ENCODE results near the gene LRRC4C.

Gene LRRC4C

GRCh38 chr11:41459465-41460401 is at the start of gene LRRC4C:
LRRC4C (minus strand) TSS chr11:41459652.
- no peak for FAIRE-seq
- no peak for DNase-seq (ENCODE audit: low spot score)

- DNase-seq (ENCODE audit: low spot score) = no peak
- FAIRE-seq = no peak
These were observed 48.7 kb upstream of the LRRC4C start for GRCh38 chr11:41508121-41508520.

GRCh38 chr11:41499429-41499828 is 40.0 kb upstream of the LRRC4C start:
- DNase-seq (ENCODE audit: low spot score) = no peak
- no peak for FAIRE-seq

GRCh38 chr11:41498726-41499125 is 39.3 kb upstream of the LRRC4C start:
- no peak for DNase-seq (ENCODE audit: low spot score)
- no peak for FAIRE-seq

GRCh38 chr11:41497974-41498373 is 38.5 kb upstream of the LRRC4C start:
- DNase-seq (ENCODE audit: low spot score) (no peak), FAIRE-seq (no peak)

GRCh38 chr11:41494716-41495115 is 35.3 kb upstream of the LRRC4C start:
- DNase-seq (ENCODE audit: low spot score) (no peak), FAIRE-seq (no peak)

- FAIRE-seq (no peak), DNase-seq (ENCODE audit: low spot score) (no peak)
These were observed 27.0 kb upstream of the LRRC4C start for GRCh38 chr11:41486424-41486823.

GRCh38 chr11:41483956-41484355 is 24.5 kb upstream of the LRRC4C start:
- no peak for FAIRE-seq
- DNase-seq (ENCODE audit: low spot score) = no peak

- DNase-seq (ENCODE audit: low spot score) = no peak
- no peak for FAIRE-seq
These were observed 19.7 kb upstream of the LRRC4C start for GRCh38 chr11:41479179-41479578.

GRCh38 chr11:41461057-41461681 is 1.7 kb upstream of the LRRC4C start:
- FAIRE-seq (peak; percentile 66), DNase-seq (ENCODE audit: low spot score) (peak; percentile 9)

- DNase-seq (ENCODE audit: low spot score) (no peak), FAIRE-seq (no peak)
These were observed 811 bp downstream of the LRRC4C start for GRCh38 chr11:41458641-41459040.

- FAIRE-seq = no peak
These were observed 1.3 kb downstream of the LRRC4C start for GRCh38 chr11:41458154-41458553.

GRCh38 chr11:41457216-41458014 is 2.0 kb downstream of the LRRC4C start:
- FAIRE-seq (no peak), DNase-seq (ENCODE audit: low spot score) (no peak)

More at GRCh38 chr11:41458154-41458553, 1.3 kb downstream of the LRRC4C start:
- no peak for DNase-seq (ENCODE audit: low spot score)

- FAIRE-seq (no peak), DNase-seq (ENCODE audit: low spot score) (no peak)
These were observed 3.2 kb downstream of the LRRC4C start for GRCh38 chr11:41456269-41456668.

- DNase-seq (ENCODE audit: low spot score) (no peak), FAIRE-seq (no peak)
These were observed 8.4 kb downstream of the LRRC4C start for GRCh38 chr11:41451011-41451410.

- DNase-seq (ENCODE audit: low spot score) = no peak
These were observed 9.9 kb downstream of the LRRC4C start for GRCh38 chr11:41449483-41450050.

GRCh38 chr11:41446566-41446965 is 12.9 kb downstream of the LRRC4C start:
- no peak for FAIRE-seq
- DNase-seq (ENCODE audit: low spot score) = no peak

More at GRCh38 chr11:41449483-41450050, 9.9 kb downstream of the LRRC4C start:
- FAIRE-seq = no peak

GRCh38 chr11:41446107-41446506 is 13.3 kb downstream of the LRRC4C start:
- DNase-seq (ENCODE audit: low spot score) (peak; percentile 20), FAIRE-seq (no peak)

GRCh38 chr11:41437006-41437490 is 22.4 kb downstream of the LRRC4C start:
- DNase-seq (ENCODE audit: low spot score) = no peak
- no peak for FAIRE-seq

GRCh38 chr11:41435531-41435930 is 23.9 kb downstream of the LRRC4C start:
- FAIRE-seq (no peak), DNase-seq (ENCODE audit: low spot score) (no peak)

- FAIRE-seq = no peak
- DNase-seq (ENCODE audit: low spot score) = peak; percentile 4
These were observed 27.7 kb downstream of the LRRC4C start for GRCh38 chr11:41431784-41432183.
